Kidney tubule cell (primary cell): Measurements from ENCODE around the gene BPI.
"Not testable (repeated sequence)": the region's sequence is repeated elsewhere in the genome, so short reads cannot be mapped to it uniquely, and the experiment has no call there.

Experiments used
- DNase-seq: peaks from one replicate; pipeline ENCODE4 v3.0.0-alpha.2; 2018; ENCODE audit warnings: low spot score

The BPI gene

DNA sequence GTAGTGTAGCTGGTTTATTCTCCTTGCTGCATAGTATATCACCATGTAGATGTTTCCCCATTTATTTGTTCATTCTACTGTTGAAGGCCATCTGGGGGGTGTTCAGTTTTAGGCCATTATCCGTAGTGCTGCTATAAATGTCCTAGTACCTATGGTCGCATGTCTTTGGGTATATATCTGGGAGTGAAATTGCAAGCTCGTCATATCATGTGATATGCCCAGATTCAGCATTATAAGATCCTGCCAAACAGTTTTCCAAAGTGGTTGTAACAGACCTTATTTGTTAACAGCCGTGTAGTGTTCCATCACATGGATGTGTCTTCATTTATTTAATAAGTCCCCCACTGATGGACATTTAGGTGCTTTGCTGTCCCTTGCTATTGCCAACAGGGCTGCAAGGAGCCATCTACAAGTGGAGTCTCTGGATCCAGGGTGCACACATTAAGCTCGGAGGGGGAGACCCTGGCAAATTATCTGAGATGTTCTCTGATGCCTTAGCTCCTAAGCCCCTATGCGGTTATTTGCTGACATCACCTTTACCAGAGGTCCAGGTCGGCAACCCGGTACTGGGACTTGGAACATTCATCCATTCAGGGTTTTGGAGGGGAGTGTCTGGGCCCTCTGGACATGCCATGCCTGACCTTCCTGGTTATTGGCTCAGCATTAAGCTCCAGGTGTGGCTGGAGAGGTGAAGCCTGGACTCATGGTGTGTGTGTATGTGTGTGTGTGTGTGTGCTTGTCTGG, 59.2 kb downstream of the BPI start:
- DNase-seq = no peak

DNA sequence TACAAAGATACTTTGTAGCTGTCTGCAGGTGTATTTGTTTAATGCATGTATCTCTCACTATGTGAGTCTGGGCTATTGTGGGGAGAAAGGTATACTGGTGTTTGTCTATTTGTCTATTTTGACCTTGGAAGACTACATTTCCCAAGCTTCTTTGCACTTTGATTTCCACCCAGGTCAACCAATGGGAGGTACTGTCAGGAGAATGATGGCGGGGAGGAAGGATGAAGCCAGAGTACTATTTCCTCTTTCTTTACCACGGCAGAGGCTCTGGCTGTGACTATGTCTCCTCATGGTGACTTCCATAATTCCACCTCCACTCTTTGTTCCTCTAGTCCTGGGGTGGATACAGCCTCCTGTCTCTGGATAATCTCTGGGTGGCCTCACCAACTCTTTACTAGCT, 65.4 kb downstream of the BPI start:
- no peak for DNase-seq

DNA sequence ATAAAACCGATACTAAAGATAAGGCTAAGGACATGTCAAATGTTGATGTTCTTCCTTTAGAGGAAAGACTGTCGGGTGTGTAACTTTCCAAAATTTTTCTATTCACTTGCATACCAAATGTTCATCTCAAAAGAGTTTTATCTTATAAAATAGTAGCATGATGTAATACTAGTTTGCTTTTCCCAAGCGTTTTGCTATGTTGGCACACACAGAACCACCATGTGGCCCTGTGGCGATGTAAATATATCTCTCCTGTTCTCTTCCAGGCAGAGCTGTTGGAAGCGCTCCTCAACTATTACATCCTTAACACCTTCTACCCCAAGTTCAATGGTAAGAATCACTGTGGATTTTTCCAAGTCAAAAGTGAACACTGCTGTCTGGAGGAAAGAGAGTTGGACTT, 68.8 kb downstream of the BPI start:
- no peak for DNase-seq

DNA sequence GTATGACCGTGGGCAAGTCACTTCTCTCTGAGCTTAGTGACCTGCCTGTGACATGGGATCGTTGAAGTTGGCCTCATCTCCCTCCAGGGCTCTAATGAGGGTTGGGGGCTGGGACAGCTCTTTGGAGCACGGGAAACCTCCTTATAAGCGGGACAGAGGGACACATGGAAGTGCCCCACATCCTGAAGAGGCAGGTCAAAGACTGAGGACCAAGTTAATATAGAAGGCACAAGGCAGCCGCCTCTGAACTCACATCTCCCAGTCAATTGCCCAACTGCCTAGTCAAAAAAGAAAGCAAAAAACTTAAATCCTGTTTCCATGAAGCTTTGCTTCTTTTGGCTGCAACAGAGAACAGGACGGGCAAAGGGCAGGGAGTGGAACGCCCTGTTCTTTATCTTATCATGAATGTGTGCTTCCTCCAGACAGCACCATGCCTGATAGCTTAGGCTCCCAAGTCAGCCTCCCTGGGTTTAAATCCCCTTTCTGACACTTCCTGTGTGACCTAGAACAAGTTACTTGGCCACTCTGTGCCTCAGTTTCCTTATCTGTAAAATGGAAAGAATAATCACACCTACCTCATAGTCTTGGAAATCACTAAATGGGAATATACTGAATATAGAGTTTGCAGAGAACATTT, 69.4 kb downstream of the BPI start:
- no peak for DNase-seq

DNA sequence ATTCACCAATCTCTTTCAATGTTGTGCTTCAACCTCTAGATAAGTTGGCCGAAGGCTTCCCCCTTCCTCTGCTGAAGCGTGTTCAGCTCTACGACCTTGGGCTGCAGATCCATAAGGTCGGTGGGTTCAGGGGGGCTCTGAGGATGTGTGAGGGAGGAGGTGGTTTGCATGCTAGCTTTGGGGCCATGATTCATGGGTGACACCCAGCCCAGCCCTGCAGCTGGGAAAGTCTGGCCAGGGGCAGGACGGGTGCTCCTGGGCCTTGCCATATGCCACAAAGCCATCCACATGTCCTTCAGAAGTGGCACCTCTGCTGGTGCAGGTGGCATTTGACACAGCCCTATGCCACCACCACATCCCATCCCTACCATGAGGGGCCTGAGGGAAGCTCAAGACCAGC, 69.9 kb downstream of the BPI start:
- DNase-seq = no peak

DNA sequence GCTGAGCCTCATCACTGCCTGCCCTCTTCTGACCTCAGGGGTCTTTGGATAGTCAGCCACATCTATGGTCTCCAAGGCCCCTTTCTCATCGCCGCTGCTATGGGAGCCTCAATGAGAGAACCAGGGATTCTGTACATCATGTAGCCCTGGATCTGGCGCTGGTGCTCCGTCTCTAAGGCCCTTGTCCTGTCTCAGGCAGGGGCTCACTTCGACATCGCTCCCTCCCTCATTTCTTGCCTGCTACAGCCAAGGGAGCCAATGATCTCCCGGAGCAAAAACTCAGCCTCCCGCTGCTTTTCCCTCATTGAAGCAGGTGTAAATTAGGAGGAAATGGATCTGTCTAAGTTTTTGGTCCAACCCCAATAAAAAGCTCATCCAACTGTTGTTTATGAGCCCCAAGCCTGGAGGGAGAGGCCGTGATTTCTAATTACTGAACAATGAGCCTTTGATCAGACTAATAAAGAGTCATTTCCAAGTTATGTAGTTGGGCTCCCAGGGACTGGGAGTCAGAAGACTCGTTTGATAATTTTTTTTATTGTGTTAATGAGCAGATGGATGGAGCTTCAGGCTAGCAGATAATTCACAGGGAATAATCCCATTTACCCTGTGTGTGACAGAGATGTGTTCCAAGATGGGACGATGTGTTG, 73.2 kb downstream of the BPI start:
- DNase-seq = no peak

DNA sequence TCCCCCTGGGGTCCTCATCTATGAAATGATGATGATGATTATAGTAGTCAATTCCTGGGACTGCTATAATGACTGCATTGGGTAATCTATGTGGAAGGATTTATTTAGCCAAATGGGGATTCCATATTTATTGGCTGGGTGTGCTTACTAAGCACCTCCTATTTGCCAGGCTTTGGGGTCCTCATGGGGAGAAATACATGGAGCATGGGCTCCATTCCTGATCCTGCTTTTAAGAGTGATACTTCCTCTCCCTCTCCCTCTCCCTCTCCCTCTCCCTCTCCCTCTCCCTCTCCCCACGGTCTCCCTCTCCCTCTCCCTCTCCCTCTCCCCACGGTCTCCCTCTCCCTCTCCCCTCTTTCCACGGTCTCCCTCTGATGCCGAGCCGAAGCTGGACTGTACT, 73.9 kb downstream of the BPI start:
- DNase-seq = not testable (repeated sequence)

DNA sequence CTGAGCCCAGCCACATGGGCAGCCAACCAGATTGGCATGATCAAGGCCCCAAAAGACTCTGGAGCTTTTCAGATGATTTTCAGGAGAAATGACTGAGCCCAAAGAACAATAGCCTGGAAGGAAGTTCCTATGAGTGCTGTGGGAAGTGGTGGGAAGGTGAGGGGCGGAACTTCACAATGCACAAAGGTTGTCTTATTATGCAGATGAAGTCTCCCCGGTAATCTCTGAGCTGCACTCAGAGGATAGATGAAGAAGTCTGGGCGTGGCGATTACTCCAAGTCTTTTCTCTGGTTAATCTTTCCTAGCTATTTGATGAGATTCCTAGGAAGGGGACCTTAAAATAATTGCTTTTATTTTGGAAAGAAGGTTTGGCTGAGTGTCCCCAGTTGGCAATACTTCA, 79.2 kb downstream of the BPI start:
- DNase-seq = no peak

DNA sequence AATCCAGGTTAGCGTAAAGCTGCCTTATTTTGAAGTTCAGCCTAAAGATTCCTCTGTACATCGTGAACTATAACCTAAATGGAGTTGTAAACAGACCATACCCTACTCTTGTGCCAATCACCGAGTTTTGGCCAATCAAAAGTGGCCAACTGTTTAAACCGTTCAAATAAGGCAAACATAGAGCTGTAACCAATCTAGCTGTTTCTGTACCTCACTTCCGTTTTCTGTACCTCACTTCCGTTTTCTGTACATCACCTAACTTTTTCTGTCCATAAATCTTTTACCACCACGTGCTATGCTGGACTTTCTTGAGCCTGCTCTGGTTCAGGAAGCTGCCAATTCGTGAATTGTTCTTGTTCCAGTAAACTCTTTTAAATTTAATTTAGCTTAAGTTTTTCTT, 82.0 kb downstream of the BPI start:
- no peak for DNase-seq

DNA sequence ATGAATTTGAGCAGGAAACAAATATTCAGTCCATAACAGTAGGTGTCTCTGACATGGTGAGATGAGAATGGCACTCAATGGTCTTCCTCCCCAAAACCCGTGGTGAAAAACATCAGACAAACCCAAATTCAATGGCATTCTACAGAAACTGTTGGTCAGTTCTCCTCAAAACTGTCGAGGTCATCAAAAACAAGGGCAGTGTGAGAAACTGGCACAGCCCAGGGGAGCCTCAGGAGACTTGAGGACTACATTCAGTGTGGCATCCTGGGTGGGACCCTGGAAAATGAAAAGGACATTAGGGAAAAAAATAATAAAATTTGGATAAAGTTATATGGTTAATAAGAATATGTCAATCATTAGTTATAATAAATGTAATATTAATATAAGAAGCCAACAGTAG, 82.9 kb downstream of the BPI start:
- no peak for DNase-seq
